PC-3 (cell line): Measurements from ENCODE around the gene KCNJ11. TPM values are rescaled to one million over a fixed set of nuclear protein-coding genes. Genes with fewer than 3 reads are reported as not detected.

ENCODE experiments used
- ATAC-seq: fragments of 200-7000 bp; cut with Tn5 transposase; 2 replicates; pipeline ENCODE4 v1.9.1; 2020; ENCODE audit warnings: mild to moderate bottlenecking, moderate library complexity
- BruUV-seq: library from RNA; stranded (reverse); fragments of 400-500 nt; replicated peaks from 2 replicates; lab custom pipeline; 2021; lab: Mats Ljungman, UMichigan
- CTCF ChIA-PET: fragments of 300-600 bp; sonication (Branson Sonifier 250); formaldehyde crosslinking; loops from one replicate; lab custom pipeline; 2022; ENCODE audit warnings: antibody characterized with exemption; lab: Charles Lee
- POLR2A ChIA-PET: fragments of 300-600 bp; sonication (Branson Sonifier 250); formaldehyde crosslinking; loops from one replicate; lab custom pipeline; 2022; ENCODE audit warnings: antibody characterized with exemption; ENCODE audit not compliant: unreplicated experiment; lab: Charles Lee
- DNase-seq: peaks from one replicate; pipeline ENCODE4 v3.0.0-alpha.2; 2015
- H2AFZ ChIP-seq: fragments of 300-600 bp; sonication (generic); 2 replicates; pipeline ENCODE4 v1.6.0; 2016; ENCODE audit warnings: antibody characterized with exemption, low read length
- H3F3A ChIP-seq: fragments of 300-600 bp; sonication (generic); one replicate; pipeline ENCODE4 v1.6.0; 2017; ENCODE audit warnings: antibody characterized with exemption, low read length, control low read depth, mild to moderate bottlenecking; ENCODE audit not compliant: unreplicated experiment
- H3K27ac ChIP-seq: fragments of 300-600 bp; sonication (generic); 2 replicates; pipeline ENCODE4 v1.5.1; 2016; ENCODE audit warnings: mild to moderate bottlenecking, low read length
- H3K27me3 ChIP-seq: fragments of 300-600 bp; sonication (generic); 2 replicates; pipeline ENCODE4 v1.6.1; 2016; ENCODE audit warnings: low read length, mixed read lengths
- H3K36me3 ChIP-seq: fragments of 300-600 bp; sonication (generic); 2 replicates; pipeline ENCODE4 v1.6.1; 2016; ENCODE audit warnings: low read depth, mixed run types, low read length, mixed read lengths
- H3K4me1 ChIP-seq: fragments of 300-600 bp; sonication (generic); 2 replicates; pipeline ENCODE4 v1.5.1; 2016; ENCODE audit warnings: low read length; ENCODE audit not compliant: insufficient read depth
- H3K4me2 ChIP-seq: fragments of 300-600 bp; sonication (generic); 2 replicates; pipeline ENCODE4 v1.6.0; 2016; ENCODE audit warnings: low read length
- H3K4me3 ChIP-seq: fragments of 300-600 bp; sonication (generic); 2 replicates; pipeline ENCODE4 v1.5.1; 2016; ENCODE audit warnings: mild to moderate bottlenecking, low read length, mixed read lengths
- H3K79me2 ChIP-seq: fragments of 300-600 bp; sonication (generic); 2 replicates; pipeline ENCODE4 v1.6.1; 2017; ENCODE audit warnings: low read length, mixed read lengths
- H3K9ac ChIP-seq: fragments of 300-600 bp; sonication (generic); 2 replicates; pipeline ENCODE4 v1.6.0; 2016; ENCODE audit warnings: mild to moderate bottlenecking, low read length
- H3K9me2 ChIP-seq: fragments of 300-600 bp; sonication (generic); replicated peaks from 2 replicates; pipeline ENCODE4 v1.6.1; 2016; ENCODE audit warnings: mixed run types, low read length, mixed read lengths
- H3K9me3 ChIP-seq: fragments of 300-600 bp; sonication (generic); 2 replicates; pipeline ENCODE4 v1.6.1; 2016; ENCODE audit warnings: low read length, mixed read lengths
- H4K20me1 ChIP-seq: fragments of 300-600 bp; sonication (generic); 2 replicates; pipeline ENCODE4 v1.6.1; 2016; ENCODE audit warnings: low read length, mixed read lengths
- CTCF ChIP-seq: fragments of 300-600 bp; sonication (generic); conservative IDR thresholded peaks from 2 replicates; pipeline ENCODE4 v1.5.1; 2017; ENCODE audit warnings: antibody characterized with exemption, low read depth, mild to moderate bottlenecking, low read length
- EZH2 ChIP-seq: fragments of 300-600 bp; sonication (generic); IDR thresholded peaks from one replicate; pipeline ENCODE4 v1.6.1; 2017; ENCODE audit warnings: antibody characterized with exemption, mild to moderate bottlenecking, low read length; ENCODE audit not compliant: unreplicated experiment
- EZH2phosphoT487 ChIP-seq: fragments of 300-600 bp; sonication (generic); IDR thresholded peaks from 2 replicates; pipeline ENCODE4 v1.6.1; 2018; ENCODE audit warnings: mild to moderate bottlenecking, antibody characterized with exemption, low read length, borderline replicate concordance
- intact Hi-C: fragments of 100-400 bp; cut with micrococcal nuclease; formaldehyde crosslinking; loops from 2 replicates; pipeline ENCODE4 v1.9.0; 2023
- total RNA-seq: library from RNA; depleted of rRNA; stranded (reverse); fragments of >200 nt; gene quantifications from 2 replicates; pipeline ENCODE4 v1.2.3, GENCODE V29; 2014

The KCNJ11 gene
- total RNA-seq, 1 experiment from 2014 or later, result 0.98 TPM

- DNase-seq, result no peak
- Histone ChIP-seq H3F3A (no peaks in the 10 kb centered on the region), H3K4me2 (peak overlapping the region; percentile 91), H2AFZ (peak overlapping the region; percentile 81), H3K36me3 (no peaks in the 10 kb centered on the region), H4K20me1 (no peaks in the 10 kb centered on the region), H3K27ac (no peak overlapping the region), H3K9me2 (no peaks in the 10 kb centered on the region), H3K4me1 (peaks cover 2% of the 10 kb centered on the region; the same call in 1 of the 2 replicates), H3K9ac (no peak overlapping the region), H3K9me3 (no peaks in the 10 kb centered on the region), H3K4me3 (no peak overlapping the region; the same call in 1 of the 2 replicates), H3K27me3 (no peaks in the 10 kb centered on the region), H3K79me2 (no peaks in the 10 kb centered on the region)
- POLR2A ChIA-PET, result no interaction called here
- BruUV-seq, result no TSS peak
- TF ChIP-seq CTCF, result no peak
- no peak for TF ChIP-seq EZH2
- no peak for TF ChIP-seq EZH2phosphoT487
- no peak for ATAC-seq
- CTCF ChIA-PET, result interaction anchor here (0.7 kb wide), 1 partner anchor 123 kb away, joined by 4 read pairs; no protein-coding TSS in a partner anchor
- intact Hi-C loops, result loop anchor here (1.0 kb wide), 2 partner anchors 89 to 114 kb away; no protein-coding TSS in a partner anchor
These were observed 1.6 kb upstream of the KCNJ11 start for GRCh38 chr11:17389957-17390649.

GRCh38 chr11:17389211-17389956 lies 925 bp upstream of the KCNJ11 start:
- no TSS peak for BruUV-seq

More at GRCh38 chr11:17389211-17389956, 925 bp upstream of the KCNJ11 start:
- TF ChIP-seq EZH2 (no peak), CTCF (peak; percentile 47)
- Histone ChIP-seq H3K9me2 (no peaks in the 10 kb centered on the region), H3K4me3 (peak overlapping the region; percentile 74), H3K36me3 (no peaks in the 10 kb centered on the region), H3K27ac (no peak overlapping the region), H3K9ac (0 out of 2 replicates have a peak overlapping the region, but pooled peaks have one; percentile 25), H3K4me2 (peak overlapping the region; percentile 91), H4K20me1 (no peaks in the 10 kb centered on the region), H3K9me3 (no peaks in the 10 kb centered on the region), H2AFZ (peak overlapping the region; percentile 81), H3K79me2 (no peaks in the 10 kb centered on the region), H3K27me3 (no peaks in the 10 kb centered on the region), H3F3A (no peaks in the 10 kb centered on the region), H3K4me1 (peaks cover 2% of the 10 kb centered on the region; the same call in 1 of the 2 replicates)
- CTCF ChIA-PET, result interaction anchor here (0.6 to 0.7 kb wide), 2 partner anchors 122 to 179 kb away, joined by 4 to 5 read pairs; no protein-coding TSS in a partner anchor
- POLR2A ChIA-PET, result no interaction called here
- peak; percentile 56 for DNase-seq
- ATAC-seq, result peak; percentile 68
- intact Hi-C loops, result loop anchor here (1.0 kb wide), 2 partner anchors 90 to 115 kb away; no protein-coding TSS in a partner anchor
